Fibroblast of the aortic adventitia (primary cell): ENCODE results near the gene HIBCH. TPM values are rescaled to one million over a fixed set of nuclear protein-coding genes. Genes with fewer than 3 reads are reported as not detected.
"Not testable (repeated sequence)": the region's sequence is repeated elsewhere in the genome, so short reads cannot be mapped to it uniquely, and the experiment has no call there.

ENCODE experiments used
- DNase-seq: peaks from one replicate; pipeline ENCODE4 v3.0.0-alpha.2; 2010; ENCODE audit warnings: low read depth
- H3K4me3 ChIP-seq: 2 replicates; pipeline ENCODE4 v1.5.1; 2011; ENCODE audit warnings: low read depth, mild to moderate bottlenecking, control low read depth, low read length, moderate library complexity
- total RNA-seq: library from RNA; depleted of rRNA; stranded (reverse); fragments of >200 nt; gene quantifications from 2 replicates; pipeline ENCODE4 v1.2.3, GENCODE V29; 2012; ENCODE audit warnings: low replicate concordance
- TF ChIP-seq, protein P1 (sequence below): IDR thresholded peaks from 2 replicates; pipeline ENCODE4 v1.5.1; 2011; ENCODE audit warnings: mild to moderate bottlenecking, low read length, control low read depth, inconsistent platforms; ENCODE audit not compliant: insufficient read depth

HIBCH gene
- total RNA-seq, 1 donor = 21.5 TPM

DNA sequence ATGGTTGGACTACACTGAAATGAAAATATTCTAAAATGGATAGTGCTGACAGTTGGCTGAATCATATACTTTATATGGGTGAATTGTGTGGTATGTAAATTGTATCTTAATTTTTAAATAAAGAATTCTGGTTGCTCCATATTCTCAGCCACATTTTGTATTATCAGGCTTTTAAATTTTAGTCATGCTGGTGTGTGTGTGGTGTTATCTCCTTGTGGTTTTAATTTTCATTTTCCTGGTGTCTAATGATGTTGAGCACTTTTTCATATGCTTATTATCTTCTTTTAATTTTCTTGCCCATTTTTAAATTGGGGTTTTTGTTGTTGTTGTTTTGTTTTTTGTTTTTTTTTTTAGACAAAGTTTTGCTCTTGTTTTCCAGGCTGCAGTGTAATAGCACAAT lies 3.8 kb upstream of the HIBCH start:
- no peak overlapping the region for H3K4me3 ChIP-seq
- TF ChIP-seq, protein P1, sequence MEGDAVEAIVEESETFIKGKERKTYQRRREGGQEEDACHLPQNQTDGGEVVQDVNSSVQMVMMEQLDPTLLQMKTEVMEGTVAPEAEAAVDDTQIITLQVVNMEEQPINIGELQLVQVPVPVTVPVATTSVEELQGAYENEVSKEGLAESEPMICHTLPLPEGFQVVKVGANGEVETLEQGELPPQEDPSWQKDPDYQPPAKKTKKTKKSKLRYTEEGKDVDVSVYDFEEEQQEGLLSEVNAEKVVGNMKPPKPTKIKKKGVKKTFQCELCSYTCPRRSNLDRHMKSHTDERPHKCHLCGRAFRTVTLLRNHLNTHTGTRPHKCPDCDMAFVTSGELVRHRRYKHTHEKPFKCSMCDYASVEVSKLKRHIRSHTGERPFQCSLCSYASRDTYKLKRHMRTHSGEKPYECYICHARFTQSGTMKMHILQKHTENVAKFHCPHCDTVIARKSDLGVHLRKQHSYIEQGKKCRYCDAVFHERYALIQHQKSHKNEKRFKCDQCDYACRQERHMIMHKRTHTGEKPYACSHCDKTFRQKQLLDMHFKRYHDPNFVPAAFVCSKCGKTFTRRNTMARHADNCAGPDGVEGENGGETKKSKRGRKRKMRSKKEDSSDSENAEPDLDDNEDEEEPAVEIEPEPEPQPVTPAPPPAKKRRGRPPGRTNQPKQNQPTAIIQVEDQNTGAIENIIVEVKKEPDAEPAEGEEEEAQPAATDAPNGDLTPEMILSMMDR = no peak

DNA sequence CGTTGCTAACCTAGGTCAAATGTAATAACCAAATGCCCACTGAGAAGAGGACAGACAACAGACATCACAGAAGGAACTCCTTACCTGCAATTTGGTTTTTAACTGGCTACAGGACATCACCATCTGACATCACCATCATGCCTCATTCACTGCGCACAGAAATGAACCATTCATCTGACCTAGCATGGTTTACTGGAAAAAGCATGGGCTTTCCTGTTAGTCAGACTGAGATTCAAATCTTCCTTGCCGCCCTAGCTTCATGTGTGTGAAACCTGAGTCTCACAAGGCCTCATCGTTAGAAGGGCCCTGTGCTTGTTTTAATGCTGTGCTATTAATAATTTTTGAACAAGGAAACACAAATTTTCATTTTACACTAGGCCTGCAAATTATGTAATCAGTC lies 1.1 kb upstream of the HIBCH start:
- TF ChIP-seq, protein P1 = no peak
- no peak for DNase-seq
- no peak overlapping the region for H3K4me3 ChIP-seq

More for the DNA sequence above, 3.8 kb upstream of the HIBCH start:
- no peak for DNase-seq

DNA sequence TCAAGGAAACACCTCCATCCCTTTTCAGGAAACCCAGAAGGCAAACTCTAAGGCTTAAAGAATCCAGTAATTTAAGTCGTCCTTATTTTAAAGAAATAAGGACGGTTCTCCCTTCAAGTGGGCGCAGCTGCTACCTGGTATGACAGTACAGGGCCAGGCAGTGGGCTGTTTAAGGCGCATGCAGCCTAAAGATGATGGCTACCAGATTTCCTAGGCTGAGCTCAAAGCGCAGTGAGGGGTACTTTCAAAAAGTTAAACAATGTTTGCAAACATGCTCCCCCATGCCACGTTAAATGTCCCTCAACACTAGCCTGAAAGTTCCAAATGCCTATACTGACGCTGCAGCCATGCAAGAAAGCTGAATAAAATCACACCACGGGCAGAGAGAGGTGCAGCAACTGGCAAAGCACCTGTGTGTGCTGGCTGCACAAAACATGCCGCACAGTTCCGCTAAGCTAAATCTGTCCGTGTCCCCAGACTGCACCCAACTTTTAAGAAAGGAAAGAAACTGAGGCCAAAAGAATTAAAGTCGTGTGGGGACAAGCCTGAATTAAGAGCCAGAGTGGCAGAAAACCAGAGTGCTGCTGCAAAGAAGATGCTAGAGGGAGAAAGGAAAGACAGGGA lies 583 bp downstream of the HIBCH start:
- TF ChIP-seq, protein P1 = no peak
- peak overlapping the region; percentile 88 for H3K4me3 ChIP-seq
- peak; percentile 26 for DNase-seq

DNA sequence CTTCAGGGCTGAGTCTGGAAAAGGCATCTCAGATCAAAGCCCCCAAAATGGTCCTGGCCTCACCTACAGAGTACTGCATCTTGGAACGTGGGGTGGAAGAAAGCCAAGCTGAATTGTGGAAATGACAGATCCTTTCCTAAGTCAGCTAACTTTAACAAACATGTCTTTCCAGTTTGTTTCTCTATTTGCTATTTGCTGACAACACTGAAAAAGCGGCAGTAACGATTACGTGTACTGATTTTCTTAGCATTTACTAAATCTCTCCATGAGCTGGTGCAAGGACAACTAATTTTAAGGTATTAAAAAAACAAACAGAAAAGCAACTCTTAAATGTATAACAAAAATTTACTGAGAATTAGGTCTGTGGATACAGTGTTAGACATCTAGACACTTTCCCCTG lies 1.1 kb downstream of the HIBCH start:
- TF ChIP-seq, protein P1 = no peak
- H3K4me3 ChIP-seq = peak overlapping the region; percentile 88
- no peak for DNase-seq

DNA sequence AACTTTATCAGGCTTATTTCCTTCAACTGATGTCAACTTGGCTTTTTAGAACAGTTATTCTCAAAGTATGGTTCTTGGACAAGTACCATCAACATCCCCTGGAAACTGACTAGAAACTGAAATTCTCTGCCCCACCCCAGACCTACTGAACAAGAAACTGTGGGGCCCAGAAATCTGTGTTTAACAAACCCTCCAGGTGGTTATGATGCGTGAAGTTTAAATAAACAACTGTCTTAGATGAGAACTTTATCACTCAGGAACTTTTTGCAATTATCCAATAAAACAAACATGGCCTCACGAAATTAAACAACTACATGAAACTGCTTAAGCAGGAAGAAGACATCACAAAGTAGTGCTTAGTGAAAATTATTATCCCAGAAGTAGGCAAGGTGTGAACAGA lies 4.4 kb downstream of the HIBCH start:
- no peak for DNase-seq
- H3K4me3 ChIP-seq = no peak overlapping the region
- TF ChIP-seq, protein P1 = no peak

DNA sequence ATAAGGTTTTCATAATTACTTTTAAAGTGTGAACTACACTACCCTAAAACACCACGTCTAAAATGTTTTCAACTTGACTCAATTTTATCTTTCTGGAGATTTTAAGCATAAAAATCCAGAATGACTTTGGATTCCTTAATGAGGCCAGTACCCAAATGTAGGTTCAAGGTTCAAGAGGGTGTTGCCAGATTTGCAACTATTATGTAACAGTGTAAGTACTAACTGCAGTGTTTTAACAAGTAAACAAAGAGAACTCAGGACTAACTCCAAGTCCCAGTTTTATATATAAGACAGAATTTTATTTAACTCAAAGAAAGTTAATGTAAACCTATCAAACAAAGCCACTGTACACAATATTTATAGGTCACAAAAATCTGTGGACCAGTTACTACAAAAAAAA lies 5.7 kb downstream of the HIBCH start:
- H3K4me3 ChIP-seq = no peak overlapping the region
- TF ChIP-seq, protein P1 = no peak
- DNase-seq = no peak

DNA sequence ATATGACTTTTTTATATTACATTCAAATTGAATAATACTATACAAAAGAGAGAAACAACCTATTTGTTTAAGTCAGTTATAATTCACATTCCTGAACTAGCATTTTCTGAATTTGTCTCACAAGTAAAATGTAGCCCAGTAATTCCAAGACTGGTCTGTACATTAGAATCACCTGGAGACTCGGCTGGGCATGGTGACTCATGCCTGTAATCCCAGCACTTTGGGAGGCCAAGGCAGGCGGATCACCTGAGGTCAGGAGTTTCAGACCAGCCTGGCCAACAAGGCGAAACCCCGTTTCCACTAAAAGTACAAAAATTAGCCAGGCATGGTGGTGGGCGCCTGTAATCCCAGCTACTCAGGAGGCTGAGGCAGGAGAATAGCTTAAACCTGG lies 7.0 kb downstream of the HIBCH start:
- H3K4me3 ChIP-seq, DNase-seq: not testable (repeated sequence)
